ENCODE data around the gene TANC1. TPM values are rescaled to one million over a fixed set of nuclear protein-coding genes. Genes with fewer than 3 reads are reported as not detected.

TANC1 gene
- total RNA-seq, 1 donor from 2014 or later: 45.0 TPM

DNA sequence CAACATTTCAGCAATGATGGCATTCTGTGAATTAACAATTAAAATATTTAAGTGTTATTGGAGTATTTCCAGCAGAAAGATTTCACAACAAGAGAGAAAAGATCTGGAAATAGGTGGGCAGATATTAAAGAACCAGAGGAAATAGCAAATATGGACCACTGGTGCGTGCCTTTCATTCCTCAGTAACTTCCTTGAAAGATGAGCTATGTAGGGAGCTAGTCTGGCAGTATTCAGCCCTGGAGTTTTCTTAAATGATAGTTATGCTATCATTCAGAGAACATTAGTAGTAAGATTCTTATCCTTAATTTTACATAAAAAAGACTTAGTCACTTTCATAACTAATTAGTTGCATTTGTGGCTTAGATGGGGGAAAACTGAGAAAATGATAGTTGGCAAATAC is 41.5 kb downstream of the TANC1 start:
- Histone ChIP-seq H3K36me3 (ENCODE audit: insufficient read depth, low read length) (no peaks in the 10 kb centered on the region), H3K9me3 (ENCODE audit: insufficient read depth, low read depth, low read length) (no peaks in the 10 kb centered on the region), H4K20me1 (ENCODE audit: insufficient read depth, low read length) (peaks cover 33% of the 10 kb centered on the region), H3K27me3 (ENCODE audit: insufficient read depth, low read length) (no peaks in the 10 kb centered on the region), H3K27ac (ENCODE audit: low read depth, low read length) (peak overlapping the region; percentile 63), H3K4me3 (ENCODE audit: insufficient read depth, low read depth, low read length) (no peak overlapping the region), H3K79me2 (ENCODE audit: insufficient read depth, low read length) (peaks cover 72% of the 10 kb centered on the region), H3K4me1 (ENCODE audit: insufficient read depth, low read length) (peaks cover 17% of the 10 kb centered on the region), H3K9ac (ENCODE audit: low read length) (peak overlapping the region; percentile 45), H2AFZ (ENCODE audit: low read depth, low read length) (no peak overlapping the region), H3K4me2 (ENCODE audit: low read length) (peak overlapping the region; percentile 39)
- TF ChIP-seq, protein P1, sequence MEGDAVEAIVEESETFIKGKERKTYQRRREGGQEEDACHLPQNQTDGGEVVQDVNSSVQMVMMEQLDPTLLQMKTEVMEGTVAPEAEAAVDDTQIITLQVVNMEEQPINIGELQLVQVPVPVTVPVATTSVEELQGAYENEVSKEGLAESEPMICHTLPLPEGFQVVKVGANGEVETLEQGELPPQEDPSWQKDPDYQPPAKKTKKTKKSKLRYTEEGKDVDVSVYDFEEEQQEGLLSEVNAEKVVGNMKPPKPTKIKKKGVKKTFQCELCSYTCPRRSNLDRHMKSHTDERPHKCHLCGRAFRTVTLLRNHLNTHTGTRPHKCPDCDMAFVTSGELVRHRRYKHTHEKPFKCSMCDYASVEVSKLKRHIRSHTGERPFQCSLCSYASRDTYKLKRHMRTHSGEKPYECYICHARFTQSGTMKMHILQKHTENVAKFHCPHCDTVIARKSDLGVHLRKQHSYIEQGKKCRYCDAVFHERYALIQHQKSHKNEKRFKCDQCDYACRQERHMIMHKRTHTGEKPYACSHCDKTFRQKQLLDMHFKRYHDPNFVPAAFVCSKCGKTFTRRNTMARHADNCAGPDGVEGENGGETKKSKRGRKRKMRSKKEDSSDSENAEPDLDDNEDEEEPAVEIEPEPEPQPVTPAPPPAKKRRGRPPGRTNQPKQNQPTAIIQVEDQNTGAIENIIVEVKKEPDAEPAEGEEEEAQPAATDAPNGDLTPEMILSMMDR (IDR thresholded peaks at IDR 0.05; ENCODE audit: insufficient read depth, low read depth, low read length): no peak
- TF ChIP-seq EZH2 (IDR thresholded peaks at IDR 0.05; ENCODE audit: insufficient read depth, low read length): no peak
- DNase-seq (ENCODE audit: low read depth): no peak
- Mint-ChIP-seq H3K4me3 (ENCODE audit: unreplicated experiment) (peak overlapping the region; percentile 30), H3K27ac (ENCODE audit: unreplicated experiment) (peak overlapping the region; percentile 13), H3K4me1 (ENCODE audit: low read depth, unreplicated experiment) (peaks cover 31% of the 10 kb centered on the region), H3K36me3 (ENCODE audit: low read depth, unreplicated experiment) (peaks cover 26% of the 10 kb centered on the region), H3K9me3 (ENCODE audit: unreplicated experiment) (peaks cover 2% of the 10 kb centered on the region), H3K27me3 (ENCODE audit: low read depth, unreplicated experiment) (no peaks in the 10 kb centered on the region)
- FAIRE-seq: peak; percentile 54

DNA sequence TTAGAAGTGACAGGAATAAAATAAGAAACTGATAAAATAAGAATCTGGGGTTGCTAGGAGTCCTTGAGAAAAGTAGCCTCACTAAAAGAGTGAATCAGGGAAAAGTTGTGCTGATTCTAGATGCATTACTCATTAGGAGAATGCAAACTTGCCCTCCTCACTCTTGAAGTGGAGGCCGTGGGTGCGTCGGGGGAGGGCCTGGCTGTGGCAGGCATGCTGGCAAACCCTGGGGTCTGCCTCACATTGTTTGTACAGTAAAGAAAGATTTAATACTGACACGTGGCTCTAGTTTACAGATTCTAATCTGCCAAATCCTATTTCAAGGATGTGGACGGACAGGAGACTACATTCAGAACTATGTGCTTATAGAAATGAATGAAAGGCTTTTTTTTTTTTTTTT is 41.9 kb downstream of the TANC1 start:
- peaks cover 31% of the 10 kb centered on the region for H3K4me1 Mint-ChIP-seq (ENCODE audit: low read depth, unreplicated experiment)
- H3K27ac Mint-ChIP-seq (ENCODE audit: unreplicated experiment): peak overlapping the region; percentile 13
- no peaks in the 10 kb centered on the region for H3K36me3 ChIP-seq (ENCODE audit: insufficient read depth, low read length)
- H3K4me1 ChIP-seq (ENCODE audit: insufficient read depth, low read length): peaks cover 17% of the 10 kb centered on the region
- peak; percentile 20 for FAIRE-seq
- TF ChIP-seq, protein P1 (IDR thresholded peaks at IDR 0.05; ENCODE audit: insufficient read depth, low read depth, low read length): no peak
- TF ChIP-seq EZH2 (IDR thresholded peaks at IDR 0.05; ENCODE audit: insufficient read depth, low read length): no peak
- H3K79me2 ChIP-seq (ENCODE audit: insufficient read depth, low read length): peaks cover 72% of the 10 kb centered on the region
- H3K27me3 ChIP-seq (ENCODE audit: insufficient read depth, low read length): no peaks in the 10 kb centered on the region
- peaks cover 2% of the 10 kb centered on the region for H3K9me3 Mint-ChIP-seq (ENCODE audit: unreplicated experiment)
- peaks cover 31% of the 10 kb centered on the region for H4K20me1 ChIP-seq (ENCODE audit: insufficient read depth, low read length)
- H3K36me3 Mint-ChIP-seq (ENCODE audit: low read depth, unreplicated experiment): peaks cover 27% of the 10 kb centered on the region
- H3K4me2 ChIP-seq (ENCODE audit: low read length): peak overlapping the region; percentile 39
- DNase-seq (ENCODE audit: low read depth): peak; percentile 77
- H3K27me3 Mint-ChIP-seq (ENCODE audit: low read depth, unreplicated experiment): no peaks in the 10 kb centered on the region
- H3K9me3 ChIP-seq (ENCODE audit: insufficient read depth, low read depth, low read length): no peaks in the 10 kb centered on the region
- peak overlapping the region; percentile 63 for H3K27ac ChIP-seq (ENCODE audit: low read depth, low read length)
- no peak overlapping the region for H2AFZ ChIP-seq (ENCODE audit: low read depth, low read length)
- H3K4me3 Mint-ChIP-seq (ENCODE audit: unreplicated experiment): peak overlapping the region; percentile 30
- H3K9ac ChIP-seq (ENCODE audit: low read length): peak overlapping the region; percentile 45
- no peak overlapping the region for H3K4me3 ChIP-seq (ENCODE audit: insufficient read depth, low read depth, low read length)

DNA sequence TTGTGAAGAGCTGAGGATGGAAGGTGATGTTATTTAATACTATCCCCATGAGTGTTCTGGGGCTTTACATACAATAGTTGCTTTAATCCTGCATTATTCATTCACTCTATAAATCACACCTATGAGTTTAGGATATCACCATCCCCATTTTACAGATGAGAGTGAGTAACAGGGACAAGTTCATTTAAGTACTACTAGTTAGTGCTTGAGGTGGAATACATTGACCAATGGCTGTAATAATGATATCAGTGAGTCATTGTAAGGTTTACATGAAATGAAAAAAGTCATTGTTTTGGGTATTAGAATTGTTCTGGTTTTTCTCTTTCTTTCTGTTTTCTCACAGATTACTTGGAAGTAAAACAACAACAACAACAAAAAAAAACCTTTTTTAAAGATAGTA is 42.5 kb downstream of the TANC1 start:
- Mint-ChIP-seq H3K36me3 (ENCODE audit: low read depth, unreplicated experiment) (peaks cover 33% of the 10 kb centered on the region), H3K4me3 (ENCODE audit: unreplicated experiment) (no peak overlapping the region), H3K4me1 (ENCODE audit: low read depth, unreplicated experiment) (peaks cover 31% of the 10 kb centered on the region), H3K27ac (ENCODE audit: unreplicated experiment) (peak overlapping the region; percentile 13), H3K27me3 (ENCODE audit: low read depth, unreplicated experiment) (no peaks in the 10 kb centered on the region), H3K9me3 (ENCODE audit: unreplicated experiment) (peaks cover 8% of the 10 kb centered on the region)
- no peak for TF ChIP-seq EZH2 (IDR thresholded peaks at IDR 0.05; ENCODE audit: insufficient read depth, low read length)
- TF ChIP-seq, protein P1 (IDR thresholded peaks at IDR 0.05; ENCODE audit: insufficient read depth, low read depth, low read length): no peak
- peaks cover 17% of the 10 kb centered on the region for H3K4me1 ChIP-seq (ENCODE audit: insufficient read depth, low read length)
- H2AFZ ChIP-seq (ENCODE audit: low read depth, low read length): no peak overlapping the region
- H3K9me3 ChIP-seq (ENCODE audit: insufficient read depth, low read depth, low read length): peaks cover 4% of the 10 kb centered on the region
- H3K4me2 ChIP-seq (ENCODE audit: low read length): peak overlapping the region; percentile 39
- H3K36me3 ChIP-seq (ENCODE audit: insufficient read depth, low read length): no peaks in the 10 kb centered on the region
- peak; percentile 5 for FAIRE-seq
- peaks cover 73% of the 10 kb centered on the region for H3K79me2 ChIP-seq (ENCODE audit: insufficient read depth, low read length)
- peaks cover 31% of the 10 kb centered on the region for H4K20me1 ChIP-seq (ENCODE audit: insufficient read depth, low read length)
- no peaks in the 10 kb centered on the region for H3K27me3 ChIP-seq (ENCODE audit: insufficient read depth, low read length)
- peak overlapping the region; percentile 45 for H3K9ac ChIP-seq (ENCODE audit: low read length)
- peak overlapping the region; percentile 63 for H3K27ac ChIP-seq (ENCODE audit: low read depth, low read length)
- H3K4me3 ChIP-seq (ENCODE audit: insufficient read depth, low read depth, low read length): no peak overlapping the region
- peak; percentile 64 for DNase-seq (ENCODE audit: low read depth)

Data from astrocyte (in vitro differentiated cells and primary cell).